ENCODE data around the gene LIN37. TPM values are rescaled to one million over a fixed set of nuclear protein-coding genes. Genes with fewer than 3 reads are reported as not detected.

LIN37 gene
- total RNA-seq, 3 donors from 2014 or later: 7.6 to 14.3 (median 8.6) TPM

DNA sequence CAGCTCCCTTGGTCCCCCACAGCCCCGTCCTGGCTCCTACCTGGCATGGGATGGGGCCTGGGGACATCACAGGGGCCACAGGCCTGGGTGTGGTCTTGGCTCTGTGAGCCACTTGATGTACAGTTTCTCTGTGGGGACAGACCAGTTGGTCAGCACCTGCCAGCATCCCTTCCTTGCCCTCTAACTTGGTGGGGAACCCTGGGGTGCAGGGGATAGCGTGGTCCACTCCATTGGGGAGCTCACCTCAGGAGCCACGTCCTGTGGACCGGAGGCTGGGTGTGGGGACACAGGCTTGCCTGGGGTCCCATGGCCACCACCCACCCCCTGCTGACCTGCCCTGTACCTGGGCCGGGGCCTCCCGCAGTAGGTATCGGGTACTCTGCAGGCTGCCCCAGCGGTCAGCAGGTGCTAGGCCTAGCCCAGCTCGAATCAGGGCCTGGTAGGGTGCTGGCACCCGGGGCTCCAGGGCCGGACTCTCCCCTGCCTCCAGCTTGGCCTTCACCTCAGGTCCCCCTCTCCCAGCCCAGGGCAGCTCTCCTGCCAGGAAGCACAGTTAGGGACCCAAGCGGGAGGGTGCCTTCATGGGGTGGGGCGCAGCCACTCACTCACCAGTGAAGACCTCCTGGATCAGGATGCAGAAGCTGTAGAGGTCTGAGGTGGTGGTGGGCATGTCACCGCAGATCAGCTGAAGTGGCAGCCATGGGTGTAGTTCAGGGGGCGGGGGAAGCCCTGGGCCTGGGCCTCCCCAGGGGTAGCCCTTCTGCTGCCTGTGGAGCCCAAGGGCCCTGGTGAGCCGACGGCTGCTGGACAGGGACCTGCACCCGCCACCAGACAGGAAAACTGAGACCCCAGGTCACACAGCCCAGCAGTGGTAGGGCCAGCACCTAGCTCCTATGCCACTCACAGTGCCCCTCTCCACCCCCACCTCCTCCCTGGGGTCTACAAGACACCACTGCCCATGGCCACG is 41.9 kb downstream of the LIN37 start:
- Histone ChIP-seq H3K36me3 (ENCODE audit: low read depth) (no peaks in the 10 kb centered on the region), H3K4me3 (no peak overlapping the region), H3K9me3 (no peaks in the 10 kb centered on the region), H3K4me1 (ENCODE audit: low read depth) (no peaks in the 10 kb centered on the region)
- DNase-seq: no peak
- intact Hi-C loops (cut with DNase I, micrococcal nuclease): no loop called here
- no peak for ATAC-seq
- TF ChIP-seq CTCF (IDR thresholded peaks at IDR 0.05): no peak

DNA sequence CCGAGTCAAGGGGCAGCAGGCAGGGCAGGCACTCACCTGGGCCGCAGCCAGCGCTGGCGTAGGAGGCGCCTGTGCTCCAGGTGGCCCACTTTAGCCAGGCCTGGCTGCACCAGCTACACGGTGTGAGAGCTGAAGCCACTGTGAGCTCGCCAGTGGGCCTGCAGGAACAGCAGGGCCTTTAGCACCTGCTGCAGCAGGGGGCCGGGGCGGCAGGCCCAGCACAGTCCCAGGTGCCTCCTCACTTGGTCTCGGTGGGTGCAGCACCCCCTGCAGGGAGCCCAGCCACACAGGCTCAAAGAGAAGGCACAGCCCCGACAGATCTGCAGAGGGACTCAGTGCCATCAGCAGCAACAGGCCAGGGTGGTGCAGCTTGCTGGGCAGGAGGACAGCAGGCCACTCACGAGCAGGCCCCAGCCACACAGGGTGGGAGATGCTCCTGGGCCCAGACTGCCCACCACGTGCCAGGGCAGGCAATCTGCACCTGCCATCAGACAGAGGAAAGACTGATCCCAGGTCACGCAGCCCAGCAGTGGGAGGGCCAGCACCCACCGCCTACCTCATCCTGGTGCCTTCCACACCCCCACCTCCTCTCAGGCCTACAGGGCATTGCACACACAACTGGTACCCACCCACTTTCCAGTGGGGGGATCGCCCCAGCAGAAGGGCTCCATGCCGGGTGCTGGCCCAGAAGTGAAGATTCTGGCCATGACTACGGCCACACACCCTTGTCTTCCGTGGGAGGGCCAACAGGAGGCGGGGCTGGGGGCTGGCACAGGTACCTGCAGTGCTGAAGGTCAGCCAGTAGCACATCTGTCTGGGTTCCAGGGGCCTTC is 42.8 kb downstream of the LIN37 start:
- no peaks in the 10 kb centered on the region for H3K4me1 ChIP-seq (ENCODE audit: low read depth)
- no peak for TF ChIP-seq CTCF (IDR thresholded peaks at IDR 0.05)
- no peaks in the 10 kb centered on the region for H3K36me3 ChIP-seq (ENCODE audit: low read depth)
- no peak overlapping the region for H3K4me3 ChIP-seq
- intact Hi-C loops (cut with DNase I, micrococcal nuclease): no loop called here
- no peaks in the 10 kb centered on the region for H3K9me3 ChIP-seq
- ATAC-seq: no peak
- DNase-seq: no peak

DNA sequence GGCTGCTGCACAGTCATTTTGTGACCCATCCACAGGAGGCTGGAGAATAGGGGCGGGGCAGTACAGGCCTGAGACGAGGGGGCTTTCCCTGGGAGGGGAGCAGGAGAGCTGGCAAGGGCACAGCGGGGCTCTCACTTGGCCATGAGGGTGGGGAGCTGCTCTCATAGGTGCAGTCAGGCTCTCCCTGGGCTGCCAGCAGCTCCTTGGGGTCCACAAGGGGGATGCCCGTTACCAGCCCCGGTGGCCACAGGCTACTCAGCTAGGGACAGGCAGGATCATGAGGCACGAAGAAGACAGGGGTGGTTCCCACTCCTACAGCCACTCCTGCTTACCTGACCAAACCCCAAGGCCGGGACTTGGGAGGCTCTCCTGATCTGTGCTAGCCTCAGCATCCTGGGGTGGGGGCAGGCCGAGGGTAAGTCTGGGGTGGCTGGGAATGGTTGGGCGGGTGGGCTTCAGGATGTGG is 43.5 kb downstream of the LIN37 start:
- intact Hi-C loops (cut with DNase I, micrococcal nuclease): no loop called here
- Histone ChIP-seq H3K4me3 (no peak overlapping the region), H3K36me3 (ENCODE audit: low read depth) (no peaks in the 10 kb centered on the region), H3K9me3 (no peaks in the 10 kb centered on the region), H3K4me1 (ENCODE audit: low read depth) (no peaks in the 10 kb centered on the region)
- no peak for DNase-seq
- ATAC-seq: no peak
- no peak for TF ChIP-seq CTCF (IDR thresholded peaks at IDR 0.05)

GRCh38 chr19:35792312-35792711 is 43.9 kb downstream of the LIN37 start:
- intact Hi-C loops (cut with DNase I, micrococcal nuclease): no loop called here
- no peak for TF ChIP-seq CTCF (IDR thresholded peaks at IDR 0.05)
- Histone ChIP-seq H3K4me3 (no peak overlapping the region), H3K9me3 (no peaks in the 10 kb centered on the region), H3K4me1 (ENCODE audit: low read depth) (no peaks in the 10 kb centered on the region), H3K36me3 (ENCODE audit: low read depth) (no peaks in the 10 kb centered on the region)
- ATAC-seq (no peak), DNase-seq (no peak)

DNA sequence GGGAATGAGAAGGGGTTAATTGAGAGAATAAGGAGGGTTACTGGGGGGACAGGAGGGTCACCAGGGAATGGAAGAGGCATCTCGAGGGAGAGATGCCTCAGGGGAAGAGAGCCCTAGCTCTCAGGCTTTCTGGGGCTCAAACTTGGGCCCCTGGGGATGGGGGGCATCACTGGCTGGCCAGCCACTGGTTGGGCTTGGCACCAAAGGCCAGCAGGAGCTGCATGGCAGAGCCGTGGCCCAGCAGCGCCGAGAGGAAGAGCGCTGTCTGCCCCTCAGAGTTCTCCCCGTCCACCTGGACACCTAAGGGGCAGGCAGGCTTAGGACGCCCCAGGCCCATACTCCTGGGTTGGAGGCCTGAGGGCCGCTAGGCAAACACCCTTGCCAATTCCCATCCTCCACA is 44.5 kb downstream of the LIN37 start:
- H3K4me3 ChIP-seq: no peak overlapping the region
- H3K36me3 ChIP-seq (ENCODE audit: low read depth): no peaks in the 10 kb centered on the region
- no peaks in the 10 kb centered on the region for H3K9me3 ChIP-seq
- TF ChIP-seq CTCF (IDR thresholded peaks at IDR 0.05): no peak
- no peaks in the 10 kb centered on the region for H3K4me1 ChIP-seq (ENCODE audit: low read depth)
- intact Hi-C loops (cut with DNase I, micrococcal nuclease): no loop called here
- ATAC-seq (no peak), DNase-seq (no peak)

Measured in mucosa of descending colon (tissue), 3 donors.